GM21381 (cell line): ENCODE data around the gene COPA.
A peak's percentile ranks its signal among the peaks of the same experiment; 100 is the strongest.
"Not testable (repeated sequence)": the region's sequence is repeated elsewhere in the genome, so short reads cannot be mapped to it uniquely, and the experiment has no call there.

ENCODE experiments used
- ATAC-seq: cut with Tn5 transposase; IDR thresholded peaks from one replicate; pipeline ENCODE4 v1.9.1; 2021; ENCODE audit warnings: mild to moderate bottlenecking, moderate library complexity; ENCODE audit not compliant: unreplicated experiment

COPA gene

DNA sequence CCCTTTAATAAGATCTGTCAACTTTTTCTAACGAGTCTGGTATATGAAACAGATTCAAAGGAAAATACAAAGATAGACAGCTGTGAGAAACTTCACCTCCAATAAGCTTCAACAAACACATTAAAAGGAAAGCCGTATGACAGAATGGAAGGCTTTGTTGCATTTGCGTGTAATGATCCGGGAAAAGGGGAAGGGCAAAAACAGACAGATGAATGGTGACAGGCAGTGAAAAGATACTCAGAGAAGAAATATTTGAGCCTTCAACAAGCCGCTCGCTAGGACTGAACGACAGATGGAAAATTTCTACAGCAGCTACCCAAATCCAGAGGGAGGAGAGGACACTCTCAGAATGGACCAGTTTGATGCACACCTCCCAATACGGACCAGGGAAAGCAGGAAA lies 14.9 kb downstream of the COPA start:
- ATAC-seq, result no peak

DNA sequence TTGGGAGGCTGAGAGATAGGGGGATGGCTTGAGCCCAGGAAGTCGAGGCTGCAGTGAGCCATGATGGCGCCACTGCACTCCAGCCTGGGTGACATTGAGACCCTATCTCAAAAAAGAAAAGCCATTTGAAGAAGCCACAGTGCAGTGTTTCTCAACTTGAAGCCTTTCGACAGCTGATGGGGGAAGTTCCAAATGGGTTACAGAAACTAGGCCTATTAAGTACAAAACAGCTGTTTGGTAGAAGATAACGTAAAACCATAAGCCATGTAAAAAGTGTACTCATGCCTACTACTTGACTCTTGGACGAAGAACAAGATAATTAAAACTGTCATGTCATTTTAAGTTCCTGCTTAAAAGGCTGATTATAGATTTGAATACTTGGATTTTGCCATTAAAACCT lies 16.6 kb downstream of the COPA start:
- ATAC-seq, result no peak

GRCh38 chr1:160325252-160325651 lies 17.8 kb downstream of the COPA start:
- ATAC-seq, result no peak

DNA sequence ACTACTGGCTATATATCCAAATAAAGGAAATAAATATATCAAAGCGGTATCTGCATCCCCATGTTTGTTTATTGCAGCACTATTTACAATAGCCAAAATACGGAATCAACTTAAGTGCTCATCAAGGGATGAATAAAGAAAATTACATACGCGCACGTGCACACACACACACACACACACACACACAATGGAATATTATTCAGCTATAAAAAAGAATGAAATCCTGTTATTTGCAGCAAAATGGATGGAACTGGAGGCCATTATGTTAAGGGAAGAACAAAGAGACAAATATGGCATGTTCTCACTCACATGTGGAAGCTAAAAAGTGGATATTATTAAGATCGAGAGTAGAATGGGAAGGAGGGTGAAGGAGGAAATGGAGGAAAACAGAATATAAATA lies 20.2 kb downstream of the COPA start:
- ATAC-seq, result no peak

- ATAC-seq, result no peak
Observed at GRCh38 chr1:160315359-160315758, 27.7 kb downstream of the COPA start.

DNA sequence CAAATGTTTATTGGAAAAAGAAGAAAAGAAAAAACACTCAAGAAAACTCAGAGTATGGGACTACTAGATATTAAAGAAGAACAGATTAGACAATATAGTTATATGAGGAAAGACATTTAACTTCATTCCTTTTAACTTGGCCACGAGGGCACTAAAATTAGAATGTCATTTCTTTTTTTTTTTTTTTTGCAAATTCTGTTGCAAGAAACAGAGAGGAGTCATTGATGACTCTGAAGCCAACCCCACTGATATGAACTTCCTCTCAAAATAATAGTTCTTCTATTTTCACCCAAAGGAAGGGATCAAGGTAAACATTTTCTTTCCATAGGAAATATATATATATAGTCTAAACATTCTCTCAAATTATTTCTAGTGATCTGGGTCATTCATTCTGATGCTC lies 33.5 kb downstream of the COPA start:
- ATAC-seq, result no peak

DNA sequence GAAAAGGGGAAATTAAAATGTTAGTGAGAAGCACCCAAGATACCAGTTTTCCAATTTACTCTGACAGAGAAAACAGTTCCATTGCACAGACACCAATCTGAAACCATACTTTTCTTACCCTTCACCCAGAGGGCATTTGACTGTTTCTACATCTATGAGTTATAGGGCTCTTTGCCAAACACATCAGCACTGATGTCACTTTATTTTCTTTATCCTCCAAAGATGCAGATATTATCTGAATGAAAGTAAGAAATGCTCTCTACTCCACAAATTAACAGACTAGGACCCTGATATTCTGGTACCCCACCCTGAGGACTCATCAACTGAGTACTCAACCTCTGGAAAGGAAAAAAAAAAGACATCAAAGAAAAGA lies 33.9 kb downstream of the COPA start:
- no peak for ATAC-seq

DNA sequence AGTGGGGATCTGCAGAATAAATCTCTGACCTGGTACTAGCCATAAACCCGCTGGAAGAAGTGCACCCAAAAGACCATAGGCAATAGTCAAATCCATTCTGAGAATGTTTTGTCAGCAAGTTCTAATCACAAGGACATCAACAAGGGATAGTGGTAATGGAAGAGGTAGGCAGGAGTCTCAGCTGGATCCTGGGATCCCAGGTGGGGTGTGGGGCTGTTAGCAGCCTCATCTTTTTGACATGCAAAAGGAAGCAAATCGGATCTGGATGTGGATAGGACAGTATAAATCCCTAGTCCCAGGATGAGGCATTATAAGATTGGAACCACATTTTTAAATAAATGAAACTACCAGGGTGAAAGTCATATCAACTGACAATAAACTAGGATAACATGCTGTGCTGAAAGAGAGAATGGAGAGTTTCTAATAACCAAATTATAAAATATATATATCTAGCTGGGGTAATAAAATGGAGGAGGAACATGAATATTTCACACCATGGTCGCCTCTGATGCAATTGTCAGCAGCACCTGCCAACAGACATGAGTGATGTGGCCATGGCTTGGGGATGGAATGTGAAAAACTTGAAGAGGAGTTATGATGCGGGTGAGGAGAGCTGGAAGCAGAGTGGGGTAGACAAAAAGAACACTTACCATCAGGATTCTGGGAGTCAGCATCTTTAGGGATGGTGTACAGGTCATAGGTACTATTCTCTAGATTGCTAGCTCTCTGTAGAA lies 34.4 kb downstream of the COPA start:
- no peak for ATAC-seq

- ATAC-seq, result no peak
Observed at GRCh38 chr1:160307118-160307791, 35.8 kb downstream of the COPA start.

DNA sequence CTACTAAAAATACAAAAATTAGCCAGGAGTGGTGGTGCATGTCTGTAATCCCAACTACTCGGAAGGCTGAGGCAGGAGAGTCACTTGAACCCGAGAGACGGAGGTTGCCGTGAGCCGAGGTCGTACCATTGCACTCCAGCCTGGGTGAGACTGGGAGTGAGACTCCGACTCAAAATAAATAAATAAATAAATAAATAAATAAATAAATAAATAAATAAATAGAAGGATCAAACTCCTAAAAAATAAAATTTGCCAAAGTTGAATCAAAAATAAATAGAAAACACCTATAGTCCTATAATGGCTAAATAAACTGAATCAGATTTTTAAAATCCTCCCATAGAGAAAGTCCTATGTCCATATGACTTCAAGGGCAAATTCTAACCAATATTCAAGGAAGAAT lies 42.9 kb downstream of the COPA start:
- no peak for ATAC-seq

- no peak for ATAC-seq
Observed at GRCh38 chr1:160296036-160296435, 47.0 kb downstream of the COPA start.

DNA sequence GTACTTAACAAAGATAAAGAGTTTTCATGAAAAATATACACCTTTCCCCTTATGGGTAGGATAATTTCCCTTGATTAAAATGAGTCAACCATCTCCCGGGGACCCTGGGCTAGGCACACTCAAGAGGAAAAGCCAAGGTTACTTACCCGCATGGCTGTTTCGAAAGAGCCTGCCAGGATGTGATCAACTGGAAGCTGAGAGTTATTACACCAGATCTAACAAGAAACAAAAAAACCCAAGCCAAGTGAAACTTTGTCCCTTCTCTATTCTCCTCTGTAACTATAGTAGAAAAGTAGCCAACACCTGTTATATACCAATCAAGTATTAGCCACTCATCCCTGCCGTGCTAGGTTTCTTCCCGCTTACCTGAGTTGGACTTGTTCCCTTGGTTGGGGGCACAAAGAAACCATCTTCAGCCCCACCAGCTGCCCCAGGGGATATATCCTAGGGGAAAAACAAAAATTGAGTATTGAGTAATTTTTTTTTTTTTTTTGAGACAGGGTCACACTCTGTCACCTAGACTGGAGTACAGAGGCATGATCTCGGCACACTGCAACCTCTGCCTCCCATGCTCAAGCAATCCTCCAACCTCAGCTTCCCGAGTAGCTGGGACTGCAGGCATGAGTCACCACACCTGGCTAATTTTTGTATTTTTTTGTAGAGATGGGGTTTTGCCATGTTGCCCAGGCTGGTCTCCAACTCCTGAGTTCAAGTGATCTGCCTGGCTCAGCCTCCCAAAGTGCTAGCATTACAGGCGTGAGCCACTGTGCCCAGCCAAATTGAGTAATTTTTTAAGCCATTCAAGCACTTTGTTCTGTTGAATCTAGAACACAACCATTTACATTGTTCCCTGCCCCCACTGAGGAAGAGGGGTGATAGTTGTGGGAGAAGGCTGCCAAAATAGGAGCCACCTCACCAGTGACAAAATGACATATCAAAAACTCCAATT lies 49.8 kb downstream of the COPA start:
- ATAC-seq, result no peak

- no peak for ATAC-seq
Observed at GRCh38 chr1:160291248-160292220, 51.5 kb downstream of the COPA start.

DNA sequence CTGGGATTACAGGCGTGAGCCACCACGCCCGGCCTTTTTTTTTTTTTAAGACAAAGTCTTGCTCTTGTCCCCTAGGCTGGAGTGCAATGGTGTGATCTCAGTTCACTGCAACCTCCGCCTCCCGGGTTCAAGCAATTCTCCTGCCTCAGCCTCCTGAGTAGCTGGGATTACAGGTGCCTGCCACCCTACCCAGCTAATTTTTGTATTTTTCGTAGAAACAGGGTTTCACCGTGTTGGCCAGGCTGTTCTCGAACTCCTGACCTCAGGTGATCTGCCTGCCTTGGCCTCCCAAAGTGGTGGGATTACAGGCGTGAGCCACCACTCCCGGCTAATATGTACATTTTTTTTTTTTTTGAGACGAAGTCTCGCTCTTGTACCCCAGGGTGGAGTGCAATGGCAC lies 55.3 kb downstream of the COPA start:
- ATAC-seq, result not testable (repeated sequence)

DNA sequence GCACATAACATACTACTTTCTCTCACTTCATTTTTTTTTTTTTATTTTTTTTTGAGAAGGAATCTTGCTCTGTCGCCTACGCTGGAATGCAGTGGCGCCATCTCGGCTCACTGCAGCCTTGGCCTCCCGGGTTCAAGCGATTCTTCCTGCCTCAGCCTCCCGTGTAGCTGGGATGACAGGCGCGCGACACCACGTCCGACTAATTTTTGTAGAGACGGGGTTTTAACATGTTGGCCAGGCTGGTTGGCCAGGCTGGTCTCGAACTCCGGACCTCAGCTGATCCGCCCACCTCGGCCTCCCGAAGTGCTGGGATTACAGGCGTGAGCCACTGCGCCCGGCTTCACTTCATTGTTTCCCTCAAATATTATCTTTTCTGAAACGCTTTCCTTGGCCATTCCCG lies 57.5 kb downstream of the COPA start:
- no peak for ATAC-seq

DNA sequence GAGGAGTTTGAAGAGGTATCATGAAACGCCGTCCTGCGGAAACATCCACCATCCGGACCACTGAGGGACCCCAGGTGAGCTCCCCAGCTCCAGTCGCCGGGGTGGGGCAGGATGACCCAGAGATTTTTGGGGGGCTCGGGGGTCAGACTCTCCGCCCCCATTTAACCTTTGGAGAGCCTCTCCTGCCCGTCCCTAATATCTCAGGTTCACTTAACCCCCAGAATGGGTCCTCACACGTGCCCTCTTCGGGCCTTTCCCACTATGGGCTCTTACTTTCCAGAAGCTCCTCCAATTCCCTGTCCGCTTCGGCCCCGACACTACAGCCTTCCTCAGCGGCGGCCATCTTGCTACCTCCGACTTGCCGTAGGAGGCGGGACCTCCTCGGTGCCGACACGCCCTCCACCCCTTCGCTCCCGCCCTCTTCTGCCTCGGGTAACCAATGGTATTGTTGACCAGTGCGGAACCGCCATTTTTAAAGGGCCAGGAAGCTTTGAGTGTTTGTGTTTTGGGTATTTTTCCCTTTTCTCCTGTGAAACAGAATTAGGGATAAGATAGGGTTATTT lies 58.2 kb downstream of the COPA start, which contains the start of gene PEX19:
PEX19 (minus strand) TSS at position 352 of the 563 bp plus-strand sequence; CDS start at position 343, 9 bp downstream.
- peak; percentile 93 for ATAC-seq

DNA sequence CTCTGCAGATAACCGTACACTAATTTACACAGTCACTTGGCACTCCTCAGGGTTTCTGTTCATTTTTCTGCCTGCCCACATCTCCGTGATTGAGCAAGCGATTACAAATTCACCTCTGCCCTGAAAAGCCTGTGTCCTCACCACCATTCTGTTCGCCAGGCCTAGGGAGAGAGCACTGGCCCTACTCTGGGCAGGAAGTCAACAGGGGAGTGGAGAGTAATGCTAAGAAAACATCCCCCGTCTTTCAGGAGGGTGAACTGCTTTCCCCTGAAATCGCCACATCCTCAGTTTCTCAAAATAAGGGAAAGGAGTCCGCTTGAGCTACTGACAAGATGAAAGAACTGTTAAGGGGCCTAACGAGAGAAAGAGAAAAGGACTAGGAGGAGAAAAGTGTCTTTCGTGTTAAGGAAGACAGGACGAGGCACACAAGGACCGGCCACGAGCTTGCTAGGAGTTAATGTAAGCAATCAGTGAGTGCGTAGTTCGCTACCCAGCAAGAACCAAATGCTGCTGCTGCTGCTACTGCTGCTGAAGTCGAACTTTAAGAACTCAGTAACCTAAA lies 58.7 kb downstream of the COPA start:
- ATAC-seq, result peak; percentile 8

GRCh38 chr1:160282807-160283206 lies 60.2 kb downstream of the COPA start:
- ATAC-seq, result no peak

- ATAC-seq, result no peak
Observed at GRCh38 chr1:160277987-160278386, 65.1 kb downstream of the COPA start.

DNA sequence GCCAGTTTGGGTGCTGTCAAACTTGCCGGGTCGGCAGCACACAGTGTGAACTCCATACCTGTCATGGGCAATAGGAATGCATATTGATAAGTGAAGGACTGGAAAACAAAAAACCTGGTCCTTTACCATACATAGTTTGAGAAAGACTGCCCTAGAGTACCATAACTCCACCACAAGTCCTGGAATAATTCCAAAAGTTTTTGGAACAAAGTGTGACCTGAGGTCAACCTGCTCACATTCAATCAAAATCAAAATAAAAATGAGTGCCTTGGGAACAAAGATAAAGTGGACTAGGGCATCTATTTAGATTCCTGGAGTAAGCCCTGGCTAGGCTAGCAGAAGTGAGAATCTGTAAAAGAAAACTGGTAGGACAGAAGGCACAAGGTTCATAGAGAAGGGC lies 65.7 kb downstream of the COPA start:
- ATAC-seq, result no peak
